Caco-2 (cell line): ENCODE data around the gene NKX2-1. TPM values are rescaled to one million over a fixed set of nuclear protein-coding genes. Genes with fewer than 3 reads are reported as not detected.

Source experiments
- BruUV-seq: library from RNA; stranded (reverse); fragments of 400-500 nt; replicated peaks from 2 replicates; lab custom pipeline; 2021; lab: Mats Ljungman, UMichigan
- CTCF ChIA-PET: fragments of 300-600 bp; sonication (Branson Sonifier 250); formaldehyde crosslinking; loops from one replicate; lab custom pipeline; 2022; ENCODE audit warnings: antibody characterized with exemption; lab: Charles Lee
- POLR2A ChIA-PET: fragments of 300-600 bp; sonication (Branson Sonifier 250); formaldehyde crosslinking; loops from one replicate; lab custom pipeline; 2022; ENCODE audit warnings: antibody characterized with exemption; lab: Charles Lee
- DNase-seq, 2 experiments: peaks; one replicate each; pipeline versions ENCODE4 v3.0.0 to v3.0.0-alpha.2; 2020 to 2022
- H3K27me3 ChIP-seq: replicated peaks from 2 replicates; pipeline ENCODE4 v1.6.0; 2011; ENCODE audit warnings: low read length; ENCODE audit not compliant: control insufficient read depth, insufficient read depth
- H3K36me3 ChIP-seq: 2 replicates; pipeline ENCODE4 v1.5.1; 2011; ENCODE audit warnings: low read length; ENCODE audit not compliant: control insufficient read depth, insufficient read depth
- H3K4me1 ChIP-seq: fragments of 250-450 bp; sonication (Bioruptor Pico); 2 replicates; pipeline ENCODE4 v1.5.1; 2020; ENCODE audit warnings: mild to moderate bottlenecking
- H3K4me3 ChIP-seq: 2 replicates; pipeline ENCODE4 v1.5.1; 2011; ENCODE audit warnings: low read depth, mild to moderate bottlenecking, control low read depth, low read length
- H3K9me3 ChIP-seq: fragments of 250-450 bp; sonication (Bioruptor Pico); 2 replicates; pipeline ENCODE4 v1.5.1; 2020; ENCODE audit warnings: mild to moderate bottlenecking, moderate library complexity
- H3K27ac Mint-ChIP-seq: one replicate; pipeline ENCODE4 v1.8.0; 2022; ENCODE audit warnings: mixed read lengths; ENCODE audit not compliant: unreplicated experiment
- H3K27me3 Mint-ChIP-seq: one replicate; pipeline ENCODE4 v1.8.0; 2022; ENCODE audit warnings: mixed read lengths; ENCODE audit not compliant: insufficient read depth, unreplicated experiment
- H3K36me3 Mint-ChIP-seq: one replicate; pipeline ENCODE4 v1.8.0; 2022; ENCODE audit warnings: mild to moderate bottlenecking, mixed read lengths; ENCODE audit not compliant: insufficient read depth, unreplicated experiment
- H3K4me1 Mint-ChIP-seq: one replicate; pipeline ENCODE4 v1.8.0; 2022; ENCODE audit warnings: low read depth, mixed read lengths; ENCODE audit not compliant: unreplicated experiment
- H3K4me3 Mint-ChIP-seq: one replicate; pipeline ENCODE4 v1.8.0; 2022; ENCODE audit warnings: mild to moderate bottlenecking, moderate library complexity, mixed read lengths; ENCODE audit not compliant: unreplicated experiment
- H3K9me3 Mint-ChIP-seq: one replicate; pipeline ENCODE4 v1.8.0; 2022; ENCODE audit warnings: mixed read lengths; ENCODE audit not compliant: unreplicated experiment
- intact Hi-C: fragments of 100-400 bp; cut with micrococcal nuclease; formaldehyde crosslinking; loops from one replicate; pipeline ENCODE4 v1.10.0; 2022; ENCODE audit not compliant: unreplicated experiment
- total RNA-seq: library from RNA; stranded (reverse); gene quantifications from 2 replicates; pipeline ENCODE4 v1.2.3, GENCODE V29; 2022
- TF ChIP-seq, protein P1 (sequence below), 2 experiments: fragments of 200-600 bp in 1 of 2; IDR thresholded peaks; 1 replicate in 1 of 2; 2 replicates in 1 of 2; pipeline versions ENCODE4 v1.5.1 to v1.8.0; 2011 to 2022; ENCODE audit warnings: antibody characterized with exemption in 1 of 2, control low read depth in 1 of 2, inconsistent platforms in 1 of 2, low read depth in 1 of 2, low read length in 1 of 2, mild to moderate bottlenecking in 1 of 2, moderate library complexity in 1 of 2; ENCODE audit not compliant: insufficient read depth in 1 of 2, severe bottlenecking in 1 of 2, unreplicated experiment in 1 of 2

Gene NKX2-1
- total RNA-seq, 1 experiment from 2014 or later: 0.66 TPM

DNA sequence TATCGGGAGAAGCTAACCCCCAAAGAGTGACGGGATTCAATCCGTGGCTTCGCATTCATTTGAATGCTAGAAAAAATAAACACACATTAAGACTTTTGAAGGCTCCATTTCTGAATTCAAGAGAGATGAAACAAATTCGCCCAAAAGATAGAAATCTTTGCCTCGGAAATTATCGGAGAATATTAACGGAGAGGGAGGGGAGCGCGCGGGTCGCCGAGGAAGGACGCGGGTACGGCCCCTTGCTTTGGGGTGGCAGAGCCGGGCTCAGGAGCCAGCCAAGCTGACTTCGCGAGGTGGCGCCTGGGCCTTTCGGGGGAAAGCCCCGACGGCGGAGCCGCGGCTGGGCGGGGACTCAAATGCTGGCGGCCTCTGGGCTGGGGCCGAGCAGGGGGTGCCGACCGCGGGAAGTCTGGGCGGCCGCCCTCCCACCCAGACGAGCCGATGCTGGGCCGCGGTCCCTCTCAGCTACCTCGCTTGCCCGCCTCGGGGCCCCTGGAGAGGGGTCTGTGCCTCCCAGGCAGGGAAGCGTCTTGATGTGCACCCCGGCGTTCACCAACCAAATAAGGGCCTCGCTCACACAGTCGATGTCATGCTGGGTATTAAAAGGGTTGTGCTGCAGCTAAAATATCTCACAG, 14.7 kb downstream of the NKX2-1 start:
- H3K4me1 Mint-ChIP-seq: no peaks in the 10 kb centered on the region
- H3K27ac Mint-ChIP-seq: no peak overlapping the region
- POLR2A ChIA-PET: no interaction called here
- TF ChIP-seq, protein P1, sequence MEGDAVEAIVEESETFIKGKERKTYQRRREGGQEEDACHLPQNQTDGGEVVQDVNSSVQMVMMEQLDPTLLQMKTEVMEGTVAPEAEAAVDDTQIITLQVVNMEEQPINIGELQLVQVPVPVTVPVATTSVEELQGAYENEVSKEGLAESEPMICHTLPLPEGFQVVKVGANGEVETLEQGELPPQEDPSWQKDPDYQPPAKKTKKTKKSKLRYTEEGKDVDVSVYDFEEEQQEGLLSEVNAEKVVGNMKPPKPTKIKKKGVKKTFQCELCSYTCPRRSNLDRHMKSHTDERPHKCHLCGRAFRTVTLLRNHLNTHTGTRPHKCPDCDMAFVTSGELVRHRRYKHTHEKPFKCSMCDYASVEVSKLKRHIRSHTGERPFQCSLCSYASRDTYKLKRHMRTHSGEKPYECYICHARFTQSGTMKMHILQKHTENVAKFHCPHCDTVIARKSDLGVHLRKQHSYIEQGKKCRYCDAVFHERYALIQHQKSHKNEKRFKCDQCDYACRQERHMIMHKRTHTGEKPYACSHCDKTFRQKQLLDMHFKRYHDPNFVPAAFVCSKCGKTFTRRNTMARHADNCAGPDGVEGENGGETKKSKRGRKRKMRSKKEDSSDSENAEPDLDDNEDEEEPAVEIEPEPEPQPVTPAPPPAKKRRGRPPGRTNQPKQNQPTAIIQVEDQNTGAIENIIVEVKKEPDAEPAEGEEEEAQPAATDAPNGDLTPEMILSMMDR (IDR thresholded peaks at IDR 0.05; ENCODE audit: insufficient read depth in 1 of 2, low read depth in 1 of 2, low read length in 1 of 2, severe bottlenecking in 1 of 2, unreplicated experiment in 1 of 2): no peak
- intact Hi-C loops: no loop called here
- H3K27me3 Mint-ChIP-seq: peaks cover 25% of the 10 kb centered on the region
- CTCF ChIA-PET: no interaction called here
- no peak overlapping the region for H3K4me3 Mint-ChIP-seq
- H3K36me3 ChIP-seq: no peaks in the 10 kb centered on the region
- no TSS peak for BruUV-seq
- no peaks in the 10 kb centered on the region for H3K9me3 ChIP-seq
- no peak overlapping the region for H3K4me3 ChIP-seq
- no peaks in the 10 kb centered on the region for H3K36me3 Mint-ChIP-seq
- H3K4me1 ChIP-seq: no peaks in the 10 kb centered on the region
- DNase-seq: no peak
- H3K27me3 ChIP-seq: no peaks in the 10 kb centered on the region
- no peaks in the 10 kb centered on the region for H3K9me3 Mint-ChIP-seq

GRCh38 chr14:36504771-36505175, 15.3 kb downstream of the NKX2-1 start:
- TF ChIP-seq, protein P1 (IDR thresholded peaks at IDR 0.05; ENCODE audit: insufficient read depth in 1 of 2, low read depth in 1 of 2, low read length in 1 of 2, severe bottlenecking in 1 of 2, unreplicated experiment in 1 of 2): no peak
- no peak for DNase-seq
- no peak overlapping the region for H3K4me3 ChIP-seq
- intact Hi-C loops: no loop called here
- H3K27me3 ChIP-seq: no peaks in the 10 kb centered on the region
- Mint-ChIP-seq H3K4me3 (no peak overlapping the region), H3K36me3 (no peaks in the 10 kb centered on the region), H3K9me3 (no peaks in the 10 kb centered on the region), H3K27me3 (peaks cover 25% of the 10 kb centered on the region), H3K27ac (no peak overlapping the region), H3K4me1 (no peaks in the 10 kb centered on the region)
- H3K36me3 ChIP-seq: no peaks in the 10 kb centered on the region
- H3K4me1 ChIP-seq: no peaks in the 10 kb centered on the region
- POLR2A ChIA-PET: no interaction called here
- no peaks in the 10 kb centered on the region for H3K9me3 ChIP-seq
- no TSS peak for BruUV-seq
- CTCF ChIA-PET: no interaction called here

DNA sequence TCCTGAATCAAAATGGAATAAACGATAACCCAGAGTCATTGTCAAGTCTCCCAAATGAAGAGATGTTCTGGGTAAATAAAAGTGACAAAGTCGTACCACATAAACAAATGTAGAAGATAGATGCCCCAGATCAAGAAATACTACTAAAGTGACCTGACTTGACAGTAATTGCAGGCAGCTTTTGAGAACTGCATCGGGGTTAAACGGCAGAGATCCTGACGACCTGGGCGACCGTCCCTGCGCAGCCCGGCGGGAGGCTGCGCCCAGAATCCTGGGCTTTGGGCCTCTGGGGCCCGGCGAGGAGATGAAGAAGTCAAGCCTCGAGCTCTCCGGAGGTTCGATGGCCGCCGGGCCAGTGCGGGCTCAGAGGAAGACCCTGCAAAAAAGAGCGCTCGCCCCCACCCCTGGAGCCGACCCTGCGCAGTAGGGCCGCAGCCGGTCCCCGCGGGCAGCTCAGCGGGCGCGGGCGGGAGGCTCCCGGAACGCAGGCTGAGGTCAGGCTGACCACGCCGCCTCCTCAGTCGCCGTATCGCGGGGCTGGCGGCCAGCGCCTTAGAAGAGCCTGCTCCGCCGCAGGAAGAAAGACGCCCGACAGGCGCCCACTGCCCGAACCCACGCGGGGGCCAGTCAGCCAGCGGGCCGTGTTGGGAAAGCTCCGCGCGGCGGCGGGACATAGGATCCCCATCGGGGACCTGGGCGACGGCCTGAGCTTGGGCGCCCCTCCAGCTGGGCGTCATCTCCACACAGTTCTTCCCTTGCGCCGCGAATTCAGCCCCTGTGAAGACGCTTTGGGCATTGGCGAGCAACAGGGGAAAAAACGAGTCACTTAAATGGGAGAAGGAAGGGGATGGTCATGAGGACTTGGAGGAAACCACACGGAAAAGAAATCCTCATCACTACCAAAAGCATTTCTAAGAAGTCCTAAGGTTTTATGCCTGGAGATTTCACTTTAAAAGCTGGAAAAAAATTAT, 16.0 kb downstream of the NKX2-1 start:
- no peak for DNase-seq
- Histone ChIP-seq H3K9me3 (no peaks in the 10 kb centered on the region), H3K4me3 (no peak overlapping the region), H3K4me1 (no peaks in the 10 kb centered on the region), H3K36me3 (no peaks in the 10 kb centered on the region), H3K27me3 (no peaks in the 10 kb centered on the region)
- H3K36me3 Mint-ChIP-seq: no peaks in the 10 kb centered on the region
- CTCF ChIA-PET: no interaction called here
- POLR2A ChIA-PET: no interaction called here
- peaks cover 22% of the 10 kb centered on the region for H3K27me3 Mint-ChIP-seq
- no peak overlapping the region for H3K27ac Mint-ChIP-seq
- H3K9me3 Mint-ChIP-seq: no peaks in the 10 kb centered on the region
- intact Hi-C loops: no loop called here
- H3K4me3 Mint-ChIP-seq: no peak overlapping the region
- peaks cover 2% of the 10 kb centered on the region for H3K4me1 Mint-ChIP-seq
- no TSS peak for BruUV-seq
- TF ChIP-seq, protein P1 (IDR thresholded peaks at IDR 0.05; ENCODE audit: insufficient read depth in 1 of 2, low read depth in 1 of 2, low read length in 1 of 2, severe bottlenecking in 1 of 2, unreplicated experiment in 1 of 2): no peak
